ENCODE measurements around the gene SGTA.
"Not testable (repeated sequence)": the region's sequence is repeated elsewhere in the genome, so short reads cannot be mapped to it uniquely, and the experiment has no call there.

The SGTA gene

DNA sequence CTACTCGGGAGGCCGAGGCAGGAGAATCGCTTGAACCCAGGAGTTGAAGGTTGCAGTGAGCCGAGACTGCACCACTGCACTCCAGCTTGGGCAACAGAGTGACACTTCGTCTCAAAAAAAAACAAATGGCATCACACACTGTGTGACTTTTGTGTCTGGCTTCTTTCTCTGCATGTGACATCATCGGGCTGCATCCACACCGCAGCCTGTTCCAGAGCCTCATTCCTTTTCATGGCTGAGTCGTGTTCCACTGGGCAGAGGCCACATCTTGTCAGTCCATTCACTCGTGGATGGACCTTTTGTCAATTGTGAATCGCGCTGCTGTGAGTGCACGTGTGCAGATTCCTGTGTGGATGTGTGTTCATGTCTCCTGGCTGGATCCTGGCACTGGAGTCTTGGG lies 10.5 kb upstream of the SGTA start:
- Histone ChIP-seq H4K20me1 (ENCODE audit: insufficient read depth, low read length, poor library complexity, severe bottlenecking) (no peaks in the 10 kb centered on the region), H3K9me2 (replicated peaks; ENCODE audit: low read depth, low read length) (no peaks in the 10 kb centered on the region), H3K9ac (ENCODE audit: low read depth, low read length, poor library complexity, severe bottlenecking) (no peak overlapping the region), H3F3A (ENCODE audit: low read depth) (no peaks in the 10 kb centered on the region), H3K27me3 (ENCODE audit: insufficient read depth, low read length, poor library complexity, severe bottlenecking) (no peaks in the 10 kb centered on the region), H3K36me3 (ENCODE audit: insufficient read depth, low read length) (peaks cover 11% of the 10 kb centered on the region; the same call in 1 of the 2 replicates), H3K79me2 (ENCODE audit: insufficient read depth, low read length) (peaks cover 13% of the 10 kb centered on the region), H3K9me3 (ENCODE audit: insufficient read depth, low read depth, low read length) (no peaks in the 10 kb centered on the region), H2AFZ (ENCODE audit: low read length) (no peak overlapping the region), H3K4me2 (ENCODE audit: low read depth, low read length, poor library complexity, severe bottlenecking) (no peak overlapping the region), H3K4me3 (ENCODE audit: low read length, poor library complexity, severe bottlenecking) (no peak overlapping the region), H3K4me1 (ENCODE audit: insufficient read depth, low read length, poor library complexity, severe bottlenecking) (no peaks in the 10 kb centered on the region)
- no peak for TF ChIP-seq EZH2phosphoT487 (IDR thresholded peaks at IDR 0.05; ENCODE audit: borderline replicate concordance)
- TF ChIP-seq, protein P1, sequence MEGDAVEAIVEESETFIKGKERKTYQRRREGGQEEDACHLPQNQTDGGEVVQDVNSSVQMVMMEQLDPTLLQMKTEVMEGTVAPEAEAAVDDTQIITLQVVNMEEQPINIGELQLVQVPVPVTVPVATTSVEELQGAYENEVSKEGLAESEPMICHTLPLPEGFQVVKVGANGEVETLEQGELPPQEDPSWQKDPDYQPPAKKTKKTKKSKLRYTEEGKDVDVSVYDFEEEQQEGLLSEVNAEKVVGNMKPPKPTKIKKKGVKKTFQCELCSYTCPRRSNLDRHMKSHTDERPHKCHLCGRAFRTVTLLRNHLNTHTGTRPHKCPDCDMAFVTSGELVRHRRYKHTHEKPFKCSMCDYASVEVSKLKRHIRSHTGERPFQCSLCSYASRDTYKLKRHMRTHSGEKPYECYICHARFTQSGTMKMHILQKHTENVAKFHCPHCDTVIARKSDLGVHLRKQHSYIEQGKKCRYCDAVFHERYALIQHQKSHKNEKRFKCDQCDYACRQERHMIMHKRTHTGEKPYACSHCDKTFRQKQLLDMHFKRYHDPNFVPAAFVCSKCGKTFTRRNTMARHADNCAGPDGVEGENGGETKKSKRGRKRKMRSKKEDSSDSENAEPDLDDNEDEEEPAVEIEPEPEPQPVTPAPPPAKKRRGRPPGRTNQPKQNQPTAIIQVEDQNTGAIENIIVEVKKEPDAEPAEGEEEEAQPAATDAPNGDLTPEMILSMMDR (conservative IDR thresholded peaks at IDR 0.05; ENCODE audit: low read length), result no peak

DNA sequence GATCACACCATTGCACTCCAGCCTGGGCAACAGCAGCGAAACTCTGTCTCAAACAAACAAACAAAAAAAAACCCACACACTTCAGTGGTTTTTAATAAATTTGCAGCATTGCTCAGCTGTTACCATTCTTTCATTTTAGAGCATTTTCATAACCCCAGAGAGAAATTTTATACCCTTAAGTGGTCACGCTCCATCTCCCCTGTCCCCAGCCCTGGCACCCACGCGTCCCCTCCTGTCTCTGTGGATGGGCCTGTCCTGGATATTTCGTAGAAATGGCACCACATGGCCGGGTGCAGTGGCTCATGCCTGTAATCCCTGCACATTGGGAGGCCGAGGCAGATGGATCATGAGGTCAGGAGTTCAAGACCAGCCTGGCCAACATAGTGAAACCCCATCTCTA lies 10.1 kb upstream of the SGTA start:
- no peaks in the 10 kb centered on the region for H3K27me3 ChIP-seq (ENCODE audit: insufficient read depth, low read length, poor library complexity, severe bottlenecking)
- H3K36me3 ChIP-seq (ENCODE audit: insufficient read depth, low read length), result peaks cover 11% of the 10 kb centered on the region; the same call in 1 of the 2 replicates
- no peak overlapping the region for H3K4me3 ChIP-seq (ENCODE audit: low read length, poor library complexity, severe bottlenecking)
- H3K4me1 ChIP-seq (ENCODE audit: insufficient read depth, low read length, poor library complexity, severe bottlenecking), result no peaks in the 10 kb centered on the region
- no peak overlapping the region for H2AFZ ChIP-seq (ENCODE audit: low read length)
- peaks cover 17% of the 10 kb centered on the region for H3K79me2 ChIP-seq (ENCODE audit: insufficient read depth, low read length)
- H4K20me1 ChIP-seq (ENCODE audit: insufficient read depth, low read length, poor library complexity, severe bottlenecking), result no peaks in the 10 kb centered on the region
- TF ChIP-seq, protein P1 (conservative IDR thresholded peaks at IDR 0.05; ENCODE audit: low read length), result no peak
- no peak for TF ChIP-seq EZH2phosphoT487 (IDR thresholded peaks at IDR 0.05; ENCODE audit: borderline replicate concordance)
- no peak overlapping the region for H3K4me2 ChIP-seq (ENCODE audit: low read depth, low read length, poor library complexity, severe bottlenecking)
- H3K9me2 ChIP-seq (replicated peaks; ENCODE audit: low read depth, low read length), result no peaks in the 10 kb centered on the region
- no peaks in the 10 kb centered on the region for H3K9me3 ChIP-seq (ENCODE audit: insufficient read depth, low read depth, low read length)
- H3F3A ChIP-seq (ENCODE audit: low read depth), result no peaks in the 10 kb centered on the region
- no peak overlapping the region for H3K9ac ChIP-seq (ENCODE audit: low read depth, low read length, poor library complexity, severe bottlenecking)

DNA sequence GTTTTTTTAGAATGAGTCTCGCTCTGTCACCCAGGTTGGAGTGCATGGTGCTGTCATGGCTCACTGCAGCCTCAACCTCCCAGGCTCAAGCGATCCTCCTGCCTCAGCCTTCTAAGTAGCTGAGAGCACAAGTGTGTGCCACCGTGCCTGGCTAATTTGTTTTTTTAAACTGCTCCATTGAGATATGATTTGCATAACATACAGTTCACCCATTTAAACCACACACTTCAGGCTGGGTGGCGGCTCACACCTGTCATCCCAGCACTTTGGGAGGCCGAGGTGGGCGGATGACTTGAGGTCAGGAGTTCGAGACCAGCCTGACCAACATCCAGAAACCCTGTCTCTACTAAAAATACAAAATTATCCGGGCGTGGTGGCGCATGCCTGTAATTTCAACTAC lies 9.6 kb upstream of the SGTA start:
- not testable (repeated sequence) for H2AFZ ChIP-seq (ENCODE audit: low read length); H3K9me3 ChIP-seq (ENCODE audit: insufficient read depth, low read depth, low read length); H3K27me3 ChIP-seq (ENCODE audit: insufficient read depth, low read length, poor library complexity, severe bottlenecking); H3K9ac ChIP-seq (ENCODE audit: low read depth, low read length, poor library complexity, severe bottlenecking); H3K4me2 ChIP-seq (ENCODE audit: low read depth, low read length, poor library complexity, severe bottlenecking); H3K4me3 ChIP-seq (ENCODE audit: low read length, poor library complexity, severe bottlenecking); H3F3A ChIP-seq (ENCODE audit: low read depth); H4K20me1 ChIP-seq (ENCODE audit: insufficient read depth, low read length, poor library complexity, severe bottlenecking); H3K9me2 ChIP-seq (replicated peaks; ENCODE audit: low read depth, low read length); H3K4me1 ChIP-seq (ENCODE audit: insufficient read depth, low read length, poor library complexity, severe bottlenecking)
- H3K79me2 ChIP-seq (ENCODE audit: insufficient read depth, low read length), result peaks cover 22% of the 10 kb centered on the region
- H3K36me3 ChIP-seq (ENCODE audit: insufficient read depth, low read length), result peaks cover 11% of the 10 kb centered on the region; the same call in 1 of the 2 replicates

DNA sequence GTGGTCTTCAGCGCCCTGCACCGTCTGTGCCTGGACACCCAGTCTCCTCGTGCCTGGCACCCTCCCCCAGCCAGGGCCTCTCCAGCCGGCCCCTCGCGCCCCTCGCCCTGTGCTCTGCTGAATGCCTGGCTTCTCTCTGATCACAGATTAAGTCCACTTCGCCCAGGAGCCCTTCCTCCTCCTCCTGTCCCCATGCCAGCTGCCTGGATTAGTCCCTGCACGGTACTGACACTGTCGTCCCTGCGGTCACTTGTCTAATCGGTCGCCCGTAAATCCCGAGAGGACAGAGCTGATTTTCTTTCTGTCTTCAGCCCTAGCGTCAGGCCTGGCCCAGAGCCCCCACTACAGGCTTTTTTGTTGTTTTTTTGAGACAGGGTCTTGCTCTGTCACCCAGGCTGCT lies 8.8 kb upstream of the SGTA start:
- H4K20me1 ChIP-seq (ENCODE audit: insufficient read depth, low read length, poor library complexity, severe bottlenecking), result peaks cover 3% of the 10 kb centered on the region
- peaks cover 10% of the 10 kb centered on the region for H3K4me1 ChIP-seq (ENCODE audit: insufficient read depth, low read length, poor library complexity, severe bottlenecking)
- no peak for TF ChIP-seq EZH2phosphoT487 (IDR thresholded peaks at IDR 0.05; ENCODE audit: borderline replicate concordance)
- TF ChIP-seq, protein P1 (conservative IDR thresholded peaks at IDR 0.05; ENCODE audit: low read length), result no peak
- no peak overlapping the region for H3K4me2 ChIP-seq (ENCODE audit: low read depth, low read length, poor library complexity, severe bottlenecking)
- H3K79me2 ChIP-seq (ENCODE audit: insufficient read depth, low read length), result peaks cover 30% of the 10 kb centered on the region
- no peak overlapping the region for H2AFZ ChIP-seq (ENCODE audit: low read length)
- no peak overlapping the region for H3K9ac ChIP-seq (ENCODE audit: low read depth, low read length, poor library complexity, severe bottlenecking)
- peaks cover 11% of the 10 kb centered on the region; the same call in 1 of the 2 replicates for H3K36me3 ChIP-seq (ENCODE audit: insufficient read depth, low read length)
- H3K9me3 ChIP-seq (ENCODE audit: insufficient read depth, low read depth, low read length), result no peaks in the 10 kb centered on the region
- no peaks in the 10 kb centered on the region for H3K27me3 ChIP-seq (ENCODE audit: insufficient read depth, low read length, poor library complexity, severe bottlenecking)
- H3K9me2 ChIP-seq (replicated peaks; ENCODE audit: low read depth, low read length), result no peaks in the 10 kb centered on the region
- H3F3A ChIP-seq (ENCODE audit: low read depth), result no peaks in the 10 kb centered on the region
- no peak overlapping the region for H3K4me3 ChIP-seq (ENCODE audit: low read length, poor library complexity, severe bottlenecking)
